Upper lobe of left lung (tissue), 4 donors: Measurements from ENCODE around the gene OPCML.

Experiments
- EP300 ChIP-seq, 4 donors: sonication (generic); formaldehyde crosslinking; IDR thresholded peaks; one replicate each; pipeline ENCODE4 v1.5.1; 2017; ENCODE audit warnings: antibody characterized with exemption in 4 of 4, control low read depth in 2 of 4
- POLR2A ChIP-seq, 4 donors: fragments of 450-650 bp; IDR thresholded peaks; one replicate each; pipeline ENCODE4 v1.5.1; 2016 to 2017; ENCODE audit warnings: antibody characterized with exemption in 4 of 4, mild to moderate bottlenecking in 2 of 4
- TF ChIP-seq, protein P1 (sequence below), 6 experiments: fragments of 450-650 bp in 4 of 6; fragments of 200-600 bp in 2 of 6; sonication (generic) in 2 of 6; IDR thresholded peaks; one replicate each; pipeline ENCODE4 v1.5.1; 2016 to 2019; ENCODE audit warnings: antibody characterized with exemption in 6 of 6

DNA sequence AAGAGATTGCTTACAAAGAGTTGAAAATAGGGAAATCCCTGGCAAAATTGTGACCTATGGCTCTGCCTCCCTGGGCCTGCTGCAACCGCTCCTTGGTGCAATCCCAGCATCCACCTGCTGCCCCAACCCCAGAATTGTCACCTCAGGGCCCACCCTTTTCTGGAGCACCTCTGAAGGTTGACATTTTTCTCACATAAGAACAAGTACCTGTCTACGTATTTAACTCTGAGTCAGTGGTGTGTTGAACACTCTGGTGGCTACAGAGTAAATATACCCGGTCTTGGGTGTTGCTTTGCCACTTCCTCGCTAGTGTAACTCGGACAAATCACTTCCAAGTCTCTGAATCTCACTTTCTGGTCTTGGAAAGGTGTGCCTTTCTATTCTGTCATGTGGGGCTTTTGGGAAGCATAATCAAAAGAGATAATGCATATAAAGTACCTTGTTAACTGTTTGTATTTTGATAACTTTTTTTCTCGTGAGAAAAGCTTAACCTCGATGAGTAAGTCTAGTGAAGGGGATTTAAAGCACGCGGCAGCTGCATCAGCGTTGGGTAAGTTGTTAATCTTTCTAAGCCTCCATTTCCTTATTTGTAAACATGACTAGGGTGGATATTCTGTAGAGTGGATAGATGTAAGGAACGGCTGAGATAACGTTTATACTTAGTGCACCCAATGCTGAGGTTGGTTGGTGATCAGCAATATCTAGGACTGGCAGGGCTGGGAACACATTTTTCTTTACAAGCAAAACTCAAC is 881.2 kb downstream of the OPCML start:
- TF ChIP-seq, protein P1, sequence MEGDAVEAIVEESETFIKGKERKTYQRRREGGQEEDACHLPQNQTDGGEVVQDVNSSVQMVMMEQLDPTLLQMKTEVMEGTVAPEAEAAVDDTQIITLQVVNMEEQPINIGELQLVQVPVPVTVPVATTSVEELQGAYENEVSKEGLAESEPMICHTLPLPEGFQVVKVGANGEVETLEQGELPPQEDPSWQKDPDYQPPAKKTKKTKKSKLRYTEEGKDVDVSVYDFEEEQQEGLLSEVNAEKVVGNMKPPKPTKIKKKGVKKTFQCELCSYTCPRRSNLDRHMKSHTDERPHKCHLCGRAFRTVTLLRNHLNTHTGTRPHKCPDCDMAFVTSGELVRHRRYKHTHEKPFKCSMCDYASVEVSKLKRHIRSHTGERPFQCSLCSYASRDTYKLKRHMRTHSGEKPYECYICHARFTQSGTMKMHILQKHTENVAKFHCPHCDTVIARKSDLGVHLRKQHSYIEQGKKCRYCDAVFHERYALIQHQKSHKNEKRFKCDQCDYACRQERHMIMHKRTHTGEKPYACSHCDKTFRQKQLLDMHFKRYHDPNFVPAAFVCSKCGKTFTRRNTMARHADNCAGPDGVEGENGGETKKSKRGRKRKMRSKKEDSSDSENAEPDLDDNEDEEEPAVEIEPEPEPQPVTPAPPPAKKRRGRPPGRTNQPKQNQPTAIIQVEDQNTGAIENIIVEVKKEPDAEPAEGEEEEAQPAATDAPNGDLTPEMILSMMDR (IDR thresholded peaks at IDR 0.05) = no peak
- TF ChIP-seq POLR2A (IDR thresholded peaks at IDR 0.05) = no peak
- TF ChIP-seq EP300 (IDR thresholded peaks at IDR 0.05) = no peak
